Upper lobe of left lung (tissue), 6 donors: ENCODE measurements around the gene HAL. TPM values are rescaled to one million over a fixed set of nuclear protein-coding genes. Genes with fewer than 3 reads are reported as not detected.

ENCODE experiments used
- ATAC-seq, 2 donors: fragments of 200-7000 bp; cut with Tn5 transposase; one replicate each; pipeline ENCODE4 v1.9.1; 2022; ENCODE audit warnings: mild to moderate bottlenecking in 2 of 2, moderate library complexity in 2 of 2; ENCODE audit not compliant: low FRiP score in 2 of 2
- DNase-seq, 2 donors: peaks; one replicate each; pipeline ENCODE4 v3.0.0-alpha.2; 2019 to 2020
- H3K27ac ChIP-seq, 4 donors: fragments of 200-600 bp; sonication (generic); one replicate each; pipeline ENCODE4 v1.5.1; 2016 to 2019
- H3K27me3 ChIP-seq, 4 donors: fragments of 200-600 bp; sonication (generic); one replicate each; pipeline ENCODE4 v1.5.1; 2017 to 2019
- H3K36me3 ChIP-seq, 4 donors: fragments of 200-600 bp; sonication (generic); one replicate each; pipeline ENCODE4 v1.5.1; 2016 to 2019
- H3K4me1 ChIP-seq, 4 donors: fragments of 200-600 bp; sonication (generic); one replicate each; pipeline ENCODE4 v1.5.1; 2018 to 2019
- H3K4me3 ChIP-seq, 4 donors: fragments of 200-600 bp; sonication (generic); one replicate each; pipeline ENCODE4 v1.5.1; 2017 to 2019; ENCODE audit warnings: mild to moderate bottlenecking in 2 of 4, moderate library complexity in 1 of 4
- H3K9me3 ChIP-seq, 4 donors: fragments of 200-600 bp; sonication (generic); one replicate each; pipeline ENCODE4 v1.5.1; 2018 to 2019
- EP300 ChIP-seq, 4 donors: sonication (generic); formaldehyde crosslinking; IDR thresholded peaks; one replicate each; pipeline ENCODE4 v1.5.1; 2017; ENCODE audit warnings: antibody characterized with exemption in 4 of 4, control low read depth in 2 of 4
- POLR2A ChIP-seq, 4 donors: fragments of 450-650 bp; IDR thresholded peaks; one replicate each; pipeline ENCODE4 v1.5.1; 2016 to 2017; ENCODE audit warnings: antibody characterized with exemption in 4 of 4, mild to moderate bottlenecking in 2 of 4
- POLR2AphosphoS5 ChIP-seq, 2 donors: sonication (generic); formaldehyde crosslinking; IDR thresholded peaks; one replicate each; pipeline ENCODE4 v1.5.1; 2017; ENCODE audit warnings: antibody characterized with exemption in 2 of 2
- WGBS, 2 donors: methylation state at CpG; one replicate each; pipeline ENCODE4 v1.1.5; 2017 to 2018; 5-methylcytosine and 5-hydroxymethylcytosine counted together
- total RNA-seq, 6 donors: library from RNA; depleted of rRNA in 4 of 6; stranded (reverse); fragments of >200 nt in 4 of 6; gene quantifications; one replicate each; pipeline versions ENCODE4 v1.1.0 to v1.2.1, GENCODE V29; 2016 to 2021
- TF ChIP-seq, protein P1 (sequence below), 6 experiments: fragments of 450-650 bp in 4 of 6; fragments of 200-600 bp in 2 of 6; sonication (generic) in 2 of 6; IDR thresholded peaks; one replicate each; pipeline ENCODE4 v1.5.1; 2016 to 2019; ENCODE audit warnings: antibody characterized with exemption in 6 of 6
- donor health status: DM: no; HTN: no; CAD: no; lungs with moderate emphysema.
- donor health status: DM: no; HTN: yes; CAD: no; lungs with severe emphysema.

Gene HAL
- total RNA-seq, 6 donors from 2014 or later, result 3.0 to 11.5 (median 5.2) TPM

DNA sequence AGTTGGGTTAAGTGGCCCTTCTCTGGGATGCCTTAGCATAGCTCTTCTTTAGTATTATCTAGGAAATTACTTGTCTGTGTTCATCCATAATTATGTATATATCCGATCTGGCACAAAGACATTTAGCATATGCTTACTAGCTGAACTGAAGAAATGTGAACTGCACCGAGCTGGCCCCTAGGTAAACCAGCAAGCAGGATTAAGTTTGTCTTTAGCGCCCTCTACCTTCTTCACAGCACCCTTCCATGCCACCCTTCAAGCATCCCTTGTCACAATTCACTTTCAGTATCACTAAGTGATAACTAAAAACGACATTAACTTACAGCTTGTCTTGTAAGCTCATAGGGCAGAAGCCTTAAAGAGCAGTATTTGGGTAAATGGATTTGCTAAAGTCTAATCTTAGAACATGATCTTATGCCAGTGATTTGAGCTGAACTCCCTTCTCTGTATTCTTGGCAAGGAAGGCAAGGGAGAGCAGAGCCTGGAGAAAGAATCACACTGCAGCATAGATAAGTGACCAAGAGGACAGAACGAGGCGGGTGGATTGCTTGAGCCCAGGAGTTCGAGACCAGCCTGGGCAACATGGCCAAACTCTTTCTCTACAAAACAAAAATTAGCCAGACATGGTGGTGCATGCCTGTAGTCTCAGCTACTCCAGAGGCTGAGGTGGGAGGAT, 2.6 kb upstream of the HAL start:
- Histone ChIP-seq H3K9me3 (no peaks in the 10 kb centered on the region), H3K27me3 (no peaks in the 10 kb centered on the region), H3K36me3 (peaks cover 11 to 39% (median 30%) of the 10 kb centered on the region in 4 donors), H3K27ac (peak overlapping the region in 2 of 4 donors; percentile 1 to 30), H3K4me3 (no peak overlapping the region), H3K4me1 (peaks cover 11 to 21% (median 18%) of the 10 kb centered on the region in 4 donors)
- ATAC-seq (peak; percentile 76 to 84), DNase-seq (peak in 1 of 2 donors; percentile 62)
- TF ChIP-seq, protein P1, sequence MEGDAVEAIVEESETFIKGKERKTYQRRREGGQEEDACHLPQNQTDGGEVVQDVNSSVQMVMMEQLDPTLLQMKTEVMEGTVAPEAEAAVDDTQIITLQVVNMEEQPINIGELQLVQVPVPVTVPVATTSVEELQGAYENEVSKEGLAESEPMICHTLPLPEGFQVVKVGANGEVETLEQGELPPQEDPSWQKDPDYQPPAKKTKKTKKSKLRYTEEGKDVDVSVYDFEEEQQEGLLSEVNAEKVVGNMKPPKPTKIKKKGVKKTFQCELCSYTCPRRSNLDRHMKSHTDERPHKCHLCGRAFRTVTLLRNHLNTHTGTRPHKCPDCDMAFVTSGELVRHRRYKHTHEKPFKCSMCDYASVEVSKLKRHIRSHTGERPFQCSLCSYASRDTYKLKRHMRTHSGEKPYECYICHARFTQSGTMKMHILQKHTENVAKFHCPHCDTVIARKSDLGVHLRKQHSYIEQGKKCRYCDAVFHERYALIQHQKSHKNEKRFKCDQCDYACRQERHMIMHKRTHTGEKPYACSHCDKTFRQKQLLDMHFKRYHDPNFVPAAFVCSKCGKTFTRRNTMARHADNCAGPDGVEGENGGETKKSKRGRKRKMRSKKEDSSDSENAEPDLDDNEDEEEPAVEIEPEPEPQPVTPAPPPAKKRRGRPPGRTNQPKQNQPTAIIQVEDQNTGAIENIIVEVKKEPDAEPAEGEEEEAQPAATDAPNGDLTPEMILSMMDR (IDR thresholded peaks at IDR 0.05), result peak; percentile 47 to 80 (median 64)
- no peak for TF ChIP-seq EP300 (IDR thresholded peaks at IDR 0.05)
- WGBS, 2 donors, result 30 to 33% methylated on average over 7 of the region's 7 CpGs

DNA sequence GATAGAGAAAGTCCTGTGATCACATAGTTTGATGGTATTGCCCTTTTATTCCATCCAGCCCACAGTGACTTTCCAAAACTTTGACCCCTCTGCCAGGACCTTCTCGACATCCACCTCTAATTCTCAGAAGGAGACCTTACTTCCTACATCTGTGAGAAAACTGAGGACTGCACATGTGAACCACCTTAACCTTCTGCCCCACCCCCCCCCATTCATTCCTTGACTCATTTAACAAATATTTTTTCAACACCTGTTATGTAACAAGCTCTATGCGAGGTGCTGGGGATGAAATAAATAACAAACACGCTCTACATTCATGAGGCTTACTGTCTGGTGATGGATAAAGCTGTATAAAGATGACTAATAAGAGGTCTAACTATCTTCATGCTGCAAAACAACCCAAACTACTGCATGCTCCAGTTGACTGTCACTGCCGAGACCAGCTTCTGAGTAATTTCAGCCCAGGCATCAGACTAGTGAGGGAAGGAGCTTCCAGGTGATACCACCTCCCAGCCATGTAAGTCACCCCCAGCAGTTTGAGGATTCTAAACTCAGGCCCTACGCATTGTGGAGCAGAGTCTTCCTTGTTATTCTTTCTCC, 1.9 kb upstream of the HAL start:
- DNase-seq (no peak), ATAC-seq (no peak)
- Histone ChIP-seq H3K4me3 (no peak overlapping the region), H3K27me3 (no peaks in the 10 kb centered on the region), H3K36me3 (peaks cover 11 to 32% (median 24%) of the 10 kb centered on the region in 4 donors), H3K4me1 (peaks cover 11 to 21% (median 18%) of the 10 kb centered on the region in 4 donors), H3K9me3 (no peaks in the 10 kb centered on the region), H3K27ac (peak overlapping the region in 3 of 4 donors; percentile 1 to 40 (median 30))
- WGBS, 2 donors, result 72 to 82% methylated on average over 5 of the region's 5 CpGs
- TF ChIP-seq EP300 (IDR thresholded peaks at IDR 0.05), result no peak
- no peak for TF ChIP-seq POLR2AphosphoS5 (IDR thresholded peaks at IDR 0.05)

DNA sequence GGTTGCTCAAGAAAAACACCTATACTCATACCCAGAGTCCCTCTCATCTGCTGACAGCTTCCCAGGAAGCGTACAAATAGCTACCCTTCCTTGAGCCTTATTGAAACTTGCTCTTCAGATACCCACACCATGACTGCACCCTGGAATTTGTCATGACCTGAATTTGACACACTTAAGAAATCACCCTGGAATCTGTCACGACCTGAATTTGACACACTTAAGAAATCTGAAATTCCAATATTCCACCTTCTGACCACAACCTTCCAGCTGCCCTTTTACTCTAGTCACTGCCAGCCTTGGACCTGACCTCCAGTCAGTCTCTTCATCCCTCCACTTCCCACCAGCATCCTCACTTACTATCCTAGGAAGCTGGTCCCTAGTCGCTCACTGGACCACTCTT, 1.1 kb upstream of the HAL start:
- DNase-seq (no peak), ATAC-seq (no peak)
- Histone ChIP-seq H3K4me1 (peaks cover 11 to 21% (median 18%) of the 10 kb centered on the region in 4 donors), H3K27ac (peak overlapping the region in 2 of 4 donors; percentile 1 to 40), H3K36me3 (peaks cover 9 to 25% (median 18%) of the 10 kb centered on the region in 4 donors), H3K4me3 (no peak overlapping the region), H3K9me3 (no peaks in the 10 kb centered on the region), H3K27me3 (no peaks in the 10 kb centered on the region)
- TF ChIP-seq EP300 (IDR thresholded peaks at IDR 0.05) (no peak), POLR2AphosphoS5 (IDR thresholded peaks at IDR 0.05) (no peak), POLR2A (IDR thresholded peaks at IDR 0.05) (no peak)
- TF ChIP-seq, protein P1 (IDR thresholded peaks at IDR 0.05), result no peak
- WGBS, 2 donors, result 83 to 84% methylated on average over 3 of the region's 3 CpGs

DNA sequence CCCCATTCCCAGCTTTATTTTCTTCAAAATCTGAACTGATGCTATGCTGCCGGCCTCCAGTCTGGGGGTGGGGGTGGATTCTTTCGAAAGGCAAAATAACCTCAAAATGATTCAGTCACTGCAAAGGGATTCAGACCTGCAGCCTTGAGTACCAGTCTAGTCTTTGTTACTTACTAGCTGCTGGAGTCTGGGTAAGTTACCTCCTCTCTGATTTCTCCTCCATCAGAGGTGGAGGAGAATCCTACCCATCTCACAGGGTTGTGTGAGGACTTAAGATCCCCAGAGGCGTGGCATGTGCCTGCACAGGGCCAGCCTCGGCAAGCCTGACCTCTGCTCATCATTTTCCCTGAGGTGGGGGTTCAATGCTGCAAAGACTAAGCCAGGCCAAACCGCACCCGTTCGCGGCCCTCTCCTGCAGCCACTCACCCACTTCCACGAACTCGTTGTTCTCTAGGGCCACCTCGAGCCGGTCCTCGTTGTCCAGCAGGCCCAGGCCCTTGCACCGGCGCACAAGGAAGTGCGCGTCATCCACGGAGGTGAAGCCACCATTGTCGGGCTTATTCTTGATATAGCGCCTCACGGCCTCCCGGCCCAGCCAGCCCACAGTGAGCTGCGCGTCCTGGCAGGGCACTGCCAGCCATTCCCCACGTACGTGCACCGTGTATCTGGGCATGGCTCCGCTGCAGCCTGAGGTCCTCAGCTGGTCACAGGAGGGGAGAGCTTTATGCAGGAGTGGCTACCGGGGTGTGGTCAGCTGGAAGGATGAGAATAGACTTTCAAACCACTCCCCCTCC, 709 bp downstream of the HAL start:
- H3K27ac ChIP-seq, result peak overlapping the region; percentile 51 to 79 (median 66)
- H3K4me3 ChIP-seq, result peak overlapping the region in 1 of 4 donors; percentile 14
- peaks cover 11 to 21% (median 18%) of the 10 kb centered on the region in 4 donors for H3K4me1 ChIP-seq
- no peaks in the 10 kb centered on the region for H3K9me3 ChIP-seq
- ATAC-seq (peak in 1 of 2 donors; percentile 3), DNase-seq (peak; percentile 37 to 79)
- 93 to 95% methylated on average over 14 to 29 of the region's 29 CpGs for WGBS, 2 donors
- peaks cover 0 to 10% (median 4%) of the 10 kb centered on the region in 4 donors for H3K36me3 ChIP-seq
- TF ChIP-seq, protein P1 (IDR thresholded peaks at IDR 0.05), result no peak
- TF ChIP-seq POLR2AphosphoS5 (IDR thresholded peaks at IDR 0.05) (no peak), POLR2A (IDR thresholded peaks at IDR 0.05) (no peak), EP300 (IDR thresholded peaks at IDR 0.05) (no peak)
- no peaks in the 10 kb centered on the region for H3K27me3 ChIP-seq

DNA sequence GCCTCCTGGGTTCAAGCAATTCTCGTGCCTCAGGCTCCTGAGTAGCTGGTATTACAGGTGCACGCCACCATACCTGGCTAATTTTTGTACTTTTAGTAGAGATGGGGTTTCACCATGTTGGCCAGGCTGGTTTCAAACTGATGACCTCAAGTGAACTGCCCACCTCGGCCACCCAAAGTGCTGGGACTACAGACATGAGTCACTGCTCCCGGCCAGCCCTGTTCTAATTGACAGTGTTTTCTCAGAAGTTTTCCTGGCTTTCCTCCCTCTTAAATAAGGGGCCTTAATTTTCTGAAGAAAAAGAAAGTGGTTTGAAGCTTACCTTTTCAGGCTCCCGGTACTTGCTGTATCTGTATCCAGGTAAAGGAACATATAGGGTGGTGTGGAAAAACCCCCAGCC, 1.7 kb downstream of the HAL start:
- no peaks in the 10 kb centered on the region for H3K27me3 ChIP-seq
- no peaks in the 10 kb centered on the region for H3K9me3 ChIP-seq
- ATAC-seq, result no peak
- H3K4me3 ChIP-seq, result no peak overlapping the region
- DNase-seq, result no peak
- 87 to 96% methylated on average over 5 of the region's 5 CpGs for WGBS, 2 donors
- peaks cover 0 to 4% (median 0%) of the 10 kb centered on the region in 4 donors for H3K36me3 ChIP-seq
- TF ChIP-seq, protein P1 (IDR thresholded peaks at IDR 0.05), result no peak
- TF ChIP-seq POLR2AphosphoS5 (IDR thresholded peaks at IDR 0.05) (no peak), POLR2A (IDR thresholded peaks at IDR 0.05) (no peak)
- no peak overlapping the region for H3K27ac ChIP-seq
- H3K4me1 ChIP-seq, result peaks cover 11 to 21% (median 18%) of the 10 kb centered on the region in 4 donors
